Activated T-cell treated with anti-CD3 and anti-CD28 coated beads, Interleukin-2, amount 50 U/mL, for 24 hours (primary cell): ENCODE results near the gene NFATC3.

Experiments
- DNase-seq: peaks from one replicate; pipeline ENCODE4 v3.0.0-alpha.2; 2020
- H3K27ac Mint-ChIP-seq: 2 replicates; pipeline ENCODE4 v1.8.0; 2020; ENCODE audit warnings: mild to moderate bottlenecking, mixed read lengths
- H3K27me3 Mint-ChIP-seq: 2 replicates; pipeline ENCODE4 v1.8.0; 2020; ENCODE audit warnings: mixed read lengths
- H3K36me3 Mint-ChIP-seq: 2 replicates; pipeline ENCODE4 v1.8.0; 2020; ENCODE audit warnings: low read depth, mixed read lengths
- H3K4me1 Mint-ChIP-seq: 2 replicates; pipeline ENCODE4 v1.8.0; 2020; ENCODE audit warnings: low read depth, mixed read lengths
- H3K4me3 Mint-ChIP-seq: 2 replicates; pipeline ENCODE4 v1.8.0; 2020; ENCODE audit warnings: mild to moderate bottlenecking, moderate library complexity, mixed read lengths
- H3K9me3 Mint-ChIP-seq: 2 replicates; pipeline ENCODE4 v1.8.0; 2020; ENCODE audit warnings: mixed read lengths

NFATC3 gene

GRCh38 chr16:68236137-68236825, 151.1 kb downstream of the NFATC3 start:
- peak overlapping the region; percentile 92 for H3K27ac Mint-ChIP-seq
- peak; percentile 71 for DNase-seq
- H3K4me3 Mint-ChIP-seq: peak overlapping the region; percentile 81
- peaks cover 42% of the 10 kb centered on the region for H3K4me1 Mint-ChIP-seq
- peaks cover 9% of the 10 kb centered on the region for H3K36me3 Mint-ChIP-seq
- no peaks in the 10 kb centered on the region for H3K27me3 Mint-ChIP-seq
- H3K9me3 Mint-ChIP-seq: no peaks in the 10 kb centered on the region

- no peaks in the 10 kb centered on the region for H3K27me3 Mint-ChIP-seq
- H3K36me3 Mint-ChIP-seq: peaks cover 3% of the 10 kb centered on the region
- no peaks in the 10 kb centered on the region for H3K9me3 Mint-ChIP-seq
- peak overlapping the region; percentile 92 for H3K27ac Mint-ChIP-seq
- peaks cover 42% of the 10 kb centered on the region for H3K4me1 Mint-ChIP-seq
- DNase-seq: no peak
- H3K4me3 Mint-ChIP-seq: peak overlapping the region; percentile 81
Observed at GRCh38 chr16:68236826-68237242, 151.7 kb downstream of the NFATC3 start.

- peak; percentile 94 for DNase-seq
Observed at GRCh38 chr16:68237243-68238028, 152.3 kb downstream of the NFATC3 start.

GRCh38 chr16:68238029-68238345, 152.8 kb downstream of the NFATC3 start:
- H3K27me3 Mint-ChIP-seq: no peaks in the 10 kb centered on the region
- peaks cover 39% of the 10 kb centered on the region for H3K4me1 Mint-ChIP-seq
- H3K4me3 Mint-ChIP-seq: peak overlapping the region; percentile 81
- H3K27ac Mint-ChIP-seq: peak overlapping the region; percentile 92
- no peaks in the 10 kb centered on the region for H3K9me3 Mint-ChIP-seq
- DNase-seq: no peak
- H3K36me3 Mint-ChIP-seq: peaks cover 3% of the 10 kb centered on the region

More at GRCh38 chr16:68237243-68238028, 152.3 kb downstream of the NFATC3 start:
- Mint-ChIP-seq H3K9me3 (no peaks in the 10 kb centered on the region), H3K36me3 (peaks cover 3% of the 10 kb centered on the region), H3K4me3 (peak overlapping the region; percentile 81), H3K27me3 (no peaks in the 10 kb centered on the region), H3K27ac (peak overlapping the region; percentile 92), H3K4me1 (peaks cover 42% of the 10 kb centered on the region)

DNA sequence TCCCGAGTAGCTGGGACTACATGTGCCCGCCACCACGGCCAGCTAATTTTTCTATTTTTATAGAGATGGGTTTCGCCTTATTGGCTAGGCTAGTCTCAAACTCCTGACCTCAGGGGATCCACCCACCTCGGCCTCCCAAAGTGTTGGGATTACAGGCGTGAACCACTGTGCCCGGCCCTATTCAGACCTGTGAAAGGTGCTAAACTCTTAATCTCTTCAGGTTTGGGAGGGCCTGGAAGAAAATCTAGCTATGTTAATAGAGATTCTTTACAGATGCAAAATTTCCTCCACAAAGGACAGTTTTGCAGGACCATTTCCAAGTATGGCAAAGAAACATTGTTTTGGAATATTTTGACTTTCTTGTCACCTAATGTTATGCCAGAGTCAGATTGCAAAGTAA, 156.9 kb downstream of the NFATC3 start:
- no peak for DNase-seq
- H3K27ac Mint-ChIP-seq: no peak overlapping the region
- no peaks in the 10 kb centered on the region for H3K9me3 Mint-ChIP-seq
- peaks cover 7% of the 10 kb centered on the region for H3K36me3 Mint-ChIP-seq
- no peak overlapping the region for H3K4me3 Mint-ChIP-seq
- no peaks in the 10 kb centered on the region for H3K27me3 Mint-ChIP-seq
- H3K4me1 Mint-ChIP-seq: peaks cover 44% of the 10 kb centered on the region

DNA sequence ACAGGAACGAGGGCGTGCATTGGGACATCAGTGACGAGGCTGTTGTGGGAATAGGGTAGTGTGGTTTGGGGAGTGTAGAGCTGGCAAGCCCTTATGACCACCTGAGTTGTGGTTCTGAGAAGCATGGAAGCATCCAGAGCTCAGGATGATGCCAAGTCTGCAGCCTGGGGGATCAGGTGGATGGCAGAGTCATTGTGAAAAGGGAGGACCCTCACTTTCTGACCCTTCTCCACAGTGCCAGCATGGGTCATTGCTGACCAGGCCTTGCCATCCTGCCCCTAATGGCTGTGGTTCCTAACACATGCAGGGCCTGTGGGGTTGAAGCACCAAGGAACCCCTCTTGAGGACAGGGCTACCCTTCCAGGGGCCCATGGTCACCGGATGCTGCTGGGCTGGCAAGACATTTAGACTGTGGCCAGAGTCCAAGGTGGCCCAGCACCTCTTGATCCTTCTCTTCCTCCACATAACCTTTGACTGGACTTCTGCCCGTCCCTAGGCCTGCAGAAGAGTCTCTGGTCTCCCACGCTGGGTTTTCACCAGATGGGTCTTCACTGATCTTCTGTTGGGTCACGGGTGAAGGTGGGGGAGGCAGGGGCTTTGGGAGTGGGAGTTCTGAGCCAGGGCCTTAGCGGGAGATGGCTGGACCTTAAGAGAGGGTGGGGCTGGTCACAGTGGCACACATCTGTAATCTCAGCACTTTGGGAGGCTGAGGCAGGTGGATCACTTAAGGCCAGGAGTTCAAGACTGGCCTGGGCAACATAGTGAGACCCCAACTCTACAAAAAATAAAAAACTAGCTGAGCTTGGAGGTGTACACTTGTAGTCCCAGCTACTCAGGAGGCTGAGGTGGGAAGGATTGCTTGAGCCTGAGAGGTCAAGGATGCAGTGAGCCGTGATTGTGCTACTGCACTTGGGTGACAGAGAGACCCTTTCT, 158.0 kb downstream of the NFATC3 start:
- Mint-ChIP-seq H3K27ac (no peak overlapping the region), H3K4me1 (peaks cover 37% of the 10 kb centered on the region), H3K4me3 (no peak overlapping the region), H3K27me3 (no peaks in the 10 kb centered on the region), H3K9me3 (no peaks in the 10 kb centered on the region), H3K36me3 (peaks cover 4% of the 10 kb centered on the region)
- no peak for DNase-seq

DNA sequence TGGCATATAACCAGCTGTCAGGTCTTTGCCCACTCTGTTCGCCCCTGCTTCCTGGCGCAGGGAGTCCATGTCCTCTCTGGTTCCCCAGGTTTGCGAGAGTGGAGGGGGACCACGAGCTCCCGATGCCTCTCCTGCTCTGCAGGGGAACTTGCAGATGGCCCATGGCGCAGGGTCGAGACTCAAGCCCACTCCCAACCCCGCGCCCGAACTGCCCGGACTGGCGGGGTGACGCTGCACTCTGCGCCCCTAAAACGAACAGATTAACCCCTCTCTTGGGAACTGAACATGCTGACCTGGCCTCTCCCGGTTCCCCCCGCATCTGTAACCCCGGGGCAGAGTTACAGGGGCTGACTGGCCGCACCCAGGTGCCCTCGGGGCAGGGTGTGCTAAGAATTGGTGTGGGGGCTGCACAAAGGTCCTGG, 159.3 kb downstream of the NFATC3 start:
- peaks cover 28% of the 10 kb centered on the region for H3K4me1 Mint-ChIP-seq
- H3K36me3 Mint-ChIP-seq: peaks cover 10% of the 10 kb centered on the region
- peak overlapping the region; percentile 89 for H3K27ac Mint-ChIP-seq
- H3K27me3 Mint-ChIP-seq: no peaks in the 10 kb centered on the region
- H3K9me3 Mint-ChIP-seq: no peaks in the 10 kb centered on the region
- peak overlapping the region; percentile 91 for H3K4me3 Mint-ChIP-seq
- no peak for DNase-seq

DNA sequence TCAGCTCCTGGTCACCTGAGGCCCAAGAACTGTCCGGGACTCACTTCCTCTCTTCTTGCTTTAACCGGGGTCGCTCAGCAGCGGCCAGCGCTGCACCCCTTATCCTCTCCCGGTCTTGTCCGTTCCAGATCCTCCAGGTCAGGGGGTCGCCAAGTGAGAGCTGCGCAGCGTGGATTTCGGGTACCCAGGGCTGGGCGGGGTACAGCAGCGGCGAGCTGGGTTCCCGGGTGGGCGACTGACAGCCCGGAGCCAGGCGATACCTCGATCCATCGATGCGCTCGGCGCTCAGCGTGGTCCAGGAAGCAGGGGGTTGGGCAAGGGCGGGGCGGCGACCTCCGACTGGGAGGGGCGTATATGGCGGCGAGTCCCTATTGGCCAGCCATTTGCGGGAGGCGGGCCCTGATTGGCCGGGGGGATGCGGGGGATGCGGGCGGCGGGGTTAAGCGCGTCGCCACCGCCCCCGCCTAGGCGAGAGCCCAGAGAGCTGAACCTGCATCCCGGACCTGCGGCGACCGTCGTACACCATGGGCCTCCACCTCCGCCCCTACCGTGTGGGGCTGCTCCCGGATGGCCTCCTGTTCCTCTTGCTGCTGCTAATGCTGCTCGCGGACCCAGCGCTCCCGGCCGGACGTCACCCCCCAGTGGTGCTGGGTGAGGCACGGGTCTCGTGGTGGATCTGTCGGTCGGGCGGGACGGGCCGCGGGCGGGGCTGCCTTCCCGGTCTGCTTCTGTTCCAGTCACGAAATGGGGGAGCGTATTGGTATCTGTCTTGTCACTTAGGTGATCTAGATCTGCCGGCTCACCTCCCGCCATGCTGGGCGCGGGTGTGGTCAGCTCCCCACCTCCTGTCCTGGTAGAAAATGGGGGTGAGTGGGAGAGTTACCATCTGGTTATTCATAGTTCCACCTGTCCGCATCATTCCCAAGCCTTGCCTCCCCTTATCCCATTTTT, 160.0 kb downstream of the NFATC3 start, which contains the start of gene PLA2G15:
Gene PLA2G15, plus strand, starts transcription at position 471 of the 951 bp plus-strand sequence. Its CDS starts 54 bp downstream, at position 525.
- Mint-ChIP-seq H3K4me1 (peaks cover 24% of the 10 kb centered on the region), H3K9me3 (no peaks in the 10 kb centered on the region), H3K27me3 (no peaks in the 10 kb centered on the region), H3K36me3 (peaks cover 16% of the 10 kb centered on the region), H3K4me3 (peak within 1 kb of the TSS; percentile 91), H3K27ac (peak within 1 kb of the TSS; percentile 89)
- DNase-seq: peak; percentile 99

DNA sequence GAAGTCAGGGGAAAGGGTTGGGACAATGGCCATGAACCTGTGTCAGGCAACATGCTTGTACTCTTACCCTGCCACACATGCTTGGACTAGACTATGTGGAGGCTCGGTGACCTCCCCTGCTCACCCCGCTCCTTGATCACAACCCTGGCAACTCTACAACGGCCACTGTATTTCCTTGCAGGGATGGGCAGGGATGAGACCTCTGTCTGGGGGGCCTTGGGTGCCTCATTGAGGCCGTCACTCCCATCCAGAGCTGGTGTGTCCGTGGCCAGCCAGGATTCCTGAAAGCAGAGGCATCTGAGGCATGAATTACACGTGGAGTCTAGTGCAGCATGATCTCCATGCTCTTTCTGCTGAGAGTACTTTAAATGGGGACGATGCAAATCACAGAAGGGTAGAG, 161.0 kb downstream of the NFATC3 start:
- peaks cover 24% of the 10 kb centered on the region for H3K4me1 Mint-ChIP-seq
- peak overlapping the region; percentile 91 for H3K4me3 Mint-ChIP-seq
- no peaks in the 10 kb centered on the region for H3K27me3 Mint-ChIP-seq
- H3K36me3 Mint-ChIP-seq: peaks cover 20% of the 10 kb centered on the region
- DNase-seq: no peak
- H3K27ac Mint-ChIP-seq: no peak overlapping the region
- no peaks in the 10 kb centered on the region for H3K9me3 Mint-ChIP-seq

DNA sequence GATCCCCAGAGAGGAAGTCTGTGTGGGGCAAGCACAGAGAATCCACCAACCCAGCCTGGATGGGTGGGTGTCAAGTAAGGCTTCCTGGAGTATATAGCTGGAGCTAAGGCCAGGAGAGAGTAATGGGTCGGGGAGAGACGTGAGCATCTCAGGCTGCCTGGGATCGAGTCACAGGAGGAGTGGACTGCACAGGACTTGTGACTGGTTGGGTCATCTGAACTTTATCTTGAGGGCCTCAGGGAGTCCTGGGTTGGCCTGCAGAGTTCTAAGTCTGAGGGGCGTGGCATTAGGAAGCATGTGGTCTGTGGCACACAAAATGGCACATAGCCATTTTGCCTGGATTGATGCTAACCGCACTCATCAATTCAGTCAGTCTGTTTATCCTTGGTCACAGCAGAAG, 161.5 kb downstream of the NFATC3 start:
- Mint-ChIP-seq H3K36me3 (peaks cover 22% of the 10 kb centered on the region), H3K9me3 (no peaks in the 10 kb centered on the region), H3K27me3 (no peaks in the 10 kb centered on the region), H3K4me3 (peak overlapping the region; percentile 91), H3K4me1 (peaks cover 24% of the 10 kb centered on the region), H3K27ac (no peak overlapping the region)
- DNase-seq: no peak

DNA sequence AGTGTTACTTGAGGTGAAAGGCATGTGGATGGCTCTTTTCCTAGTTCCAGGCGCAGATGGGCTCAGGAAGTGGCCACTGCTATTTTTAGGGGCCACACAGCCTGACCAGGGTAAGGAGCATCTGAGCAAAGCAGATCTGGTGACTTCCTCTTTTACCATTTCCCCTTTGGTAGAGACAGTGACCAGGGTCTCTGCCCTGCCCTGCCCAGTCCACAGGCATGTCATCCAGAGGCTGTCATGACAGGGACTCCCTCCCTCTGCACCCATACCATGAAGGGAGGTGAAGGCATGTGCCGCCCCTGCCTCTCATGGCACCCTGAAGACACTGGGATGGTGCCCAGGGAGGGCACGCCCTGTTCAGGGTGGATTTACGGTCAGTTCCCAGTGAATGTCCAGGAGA, 162.2 kb downstream of the NFATC3 start:
- no peak for DNase-seq
- no peaks in the 10 kb centered on the region for H3K9me3 Mint-ChIP-seq
- peaks cover 29% of the 10 kb centered on the region for H3K36me3 Mint-ChIP-seq
- peaks cover 24% of the 10 kb centered on the region for H3K4me1 Mint-ChIP-seq
- no peaks in the 10 kb centered on the region for H3K27me3 Mint-ChIP-seq
- no peak overlapping the region for H3K27ac Mint-ChIP-seq
- no peak overlapping the region for H3K4me3 Mint-ChIP-seq

GRCh38 chr16:68247932-68248331, 162.8 kb downstream of the NFATC3 start:
- H3K36me3 Mint-ChIP-seq: peaks cover 30% of the 10 kb centered on the region
- DNase-seq: no peak
- H3K4me3 Mint-ChIP-seq: no peak overlapping the region
- H3K9me3 Mint-ChIP-seq: no peaks in the 10 kb centered on the region
- no peak overlapping the region for H3K27ac Mint-ChIP-seq
- H3K4me1 Mint-ChIP-seq: peaks cover 24% of the 10 kb centered on the region
- H3K27me3 Mint-ChIP-seq: no peaks in the 10 kb centered on the region

- Mint-ChIP-seq H3K4me1 (peaks cover 23% of the 10 kb centered on the region), H3K9me3 (no peaks in the 10 kb centered on the region), H3K27ac (no peak overlapping the region), H3K36me3 (peaks cover 33% of the 10 kb centered on the region), H3K4me3 (no peak overlapping the region), H3K27me3 (no peaks in the 10 kb centered on the region)
- no peak for DNase-seq
Observed at GRCh38 chr16:68249371-68249770, 164.2 kb downstream of the NFATC3 start.
